GM19438 (cell line): ENCODE data around the gene RHPN2.
"Not testable (repeated sequence)": the region's sequence is repeated elsewhere in the genome, so short reads cannot be mapped to it uniquely, and the experiment has no call there.

Experiments used
- ATAC-seq: cut with Tn5 transposase; IDR thresholded peaks from one replicate; pipeline ENCODE4 v1.9.1; 2021; ENCODE audit warnings: low read depth; ENCODE audit not compliant: unreplicated experiment

The RHPN2 gene

DNA sequence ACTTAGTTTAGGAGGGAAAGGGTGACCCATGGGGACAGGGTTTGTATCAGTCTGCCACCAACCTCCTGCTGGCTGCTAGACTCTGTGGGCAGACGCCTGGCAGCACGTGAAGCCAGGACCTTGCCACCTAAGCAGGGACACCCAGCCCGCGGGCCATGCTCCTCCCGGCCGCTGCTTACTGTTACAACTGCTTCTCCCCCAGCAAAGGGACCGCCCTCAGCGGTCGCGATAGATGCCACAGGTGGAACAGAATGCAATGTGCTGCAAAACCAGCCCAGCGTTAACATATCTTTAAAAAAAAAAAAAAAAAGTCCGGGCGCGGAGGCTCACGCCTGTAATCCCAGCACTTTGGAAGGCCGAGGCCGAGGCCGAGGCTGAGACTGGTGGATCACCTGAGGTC lies 1.9 kb upstream of the RHPN2 start:
- no peak for ATAC-seq

DNA sequence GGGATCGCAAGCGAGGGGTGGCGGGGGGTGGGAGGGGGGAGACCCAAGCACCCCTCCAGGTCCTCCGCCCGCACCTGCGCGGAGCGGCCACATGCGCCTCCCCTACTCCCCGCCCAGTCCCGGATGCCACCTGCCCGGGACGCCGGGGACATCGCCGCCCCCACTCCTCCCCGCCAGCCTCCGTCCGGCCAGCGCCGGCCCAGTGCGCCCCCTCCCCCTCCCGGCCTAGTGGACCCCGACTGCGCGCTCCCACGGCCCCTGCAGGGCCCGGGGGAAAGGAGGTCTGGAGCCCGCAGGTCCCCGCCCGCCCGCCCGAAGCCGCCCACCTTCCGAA lies 263 bp downstream of the RHPN2 start:
- peak; percentile 41 for ATAC-seq

DNA sequence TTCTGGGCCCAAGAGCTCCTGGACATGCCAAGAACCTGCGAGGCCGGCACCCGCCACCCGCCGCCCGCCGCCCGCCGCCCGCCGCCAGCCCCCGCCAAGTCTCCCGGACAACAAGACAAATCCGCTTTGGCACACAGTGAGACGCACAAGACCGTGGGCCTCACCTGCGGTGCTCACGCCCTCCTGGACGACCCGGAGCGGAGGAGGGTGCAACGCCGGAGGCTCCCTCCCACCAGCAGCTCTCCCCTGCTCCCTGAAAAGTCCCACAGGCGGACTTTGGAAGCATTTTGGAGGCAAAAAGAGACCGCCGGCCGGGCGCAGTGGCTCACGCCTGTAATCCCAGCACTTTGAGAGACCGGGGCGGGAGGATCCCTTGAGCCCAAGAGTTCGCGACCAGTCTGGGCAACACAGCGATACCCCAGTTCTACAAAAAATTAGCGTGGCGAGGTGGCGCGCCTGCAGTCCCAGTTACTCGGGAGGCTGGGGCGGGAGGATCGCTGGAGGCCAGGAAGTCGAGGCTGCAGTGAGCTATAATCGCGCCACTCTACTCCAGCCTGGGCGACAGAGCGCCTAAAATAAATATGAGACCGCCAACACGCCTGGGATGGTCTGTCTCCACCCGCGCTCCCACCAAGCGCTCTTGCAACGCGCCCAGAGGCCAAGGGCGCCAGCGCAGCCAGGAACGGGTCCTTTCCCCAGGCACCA lies 783 bp downstream of the RHPN2 start:
- ATAC-seq, result no peak

DNA sequence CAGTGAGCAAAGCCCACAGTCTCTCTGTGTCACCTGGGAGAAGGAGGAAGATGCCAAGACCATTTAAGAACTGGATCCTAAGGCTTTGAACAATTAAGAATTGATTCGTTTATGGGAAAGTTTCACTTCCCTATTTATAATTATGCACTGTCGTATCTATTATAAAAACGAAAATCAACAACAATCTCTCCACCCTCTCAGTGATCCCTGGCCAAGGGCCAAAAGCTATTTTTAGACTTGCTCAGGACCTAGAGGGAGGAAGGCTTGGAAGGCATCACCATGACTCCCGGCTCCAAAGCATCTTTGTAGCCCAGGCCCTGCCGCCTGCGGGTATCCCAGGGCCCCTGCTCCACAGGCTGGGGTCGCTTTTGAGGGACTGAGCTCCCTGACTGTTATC lies 1.3 kb downstream of the RHPN2 start:
- no peak for ATAC-seq

DNA sequence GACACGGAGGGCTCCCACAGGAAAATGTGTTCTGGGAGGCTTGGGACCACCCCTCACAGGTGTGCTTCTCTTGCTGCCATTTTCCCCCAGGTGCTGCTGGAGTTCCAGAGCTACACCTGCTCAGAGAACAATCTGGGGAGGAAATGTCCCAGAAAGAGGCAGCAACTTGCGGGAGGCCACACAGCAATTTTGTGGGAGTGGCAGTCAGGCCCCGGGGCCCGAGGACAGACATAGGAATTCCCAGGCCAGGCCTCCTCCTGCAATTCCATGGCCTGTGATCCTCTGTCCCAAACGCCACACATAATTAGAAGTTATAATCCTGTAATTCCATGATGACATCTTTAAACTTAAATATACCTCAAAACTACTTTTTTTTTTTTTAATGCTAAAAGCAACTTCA lies 1.8 kb downstream of the RHPN2 start:
- no peak for ATAC-seq

DNA sequence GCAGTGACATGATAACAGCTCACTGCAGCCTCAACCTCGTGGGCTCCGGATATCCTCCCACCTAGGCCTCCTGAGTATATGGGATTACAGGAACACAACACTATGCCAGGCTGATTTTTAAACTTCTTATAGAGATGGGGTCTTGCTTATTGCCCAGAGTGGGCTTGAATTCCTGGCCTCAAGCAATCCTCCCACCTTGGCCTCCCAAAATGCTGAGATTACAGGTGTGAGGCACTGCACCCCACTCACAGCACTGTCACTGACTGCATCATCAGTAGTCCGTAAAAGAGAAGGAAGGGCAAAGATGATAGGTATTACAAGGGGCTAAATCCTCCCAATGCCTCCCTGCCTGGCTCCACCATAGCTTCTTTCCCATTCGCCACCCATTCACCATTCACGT lies 4.1 kb downstream of the RHPN2 start:
- ATAC-seq, result no peak

DNA sequence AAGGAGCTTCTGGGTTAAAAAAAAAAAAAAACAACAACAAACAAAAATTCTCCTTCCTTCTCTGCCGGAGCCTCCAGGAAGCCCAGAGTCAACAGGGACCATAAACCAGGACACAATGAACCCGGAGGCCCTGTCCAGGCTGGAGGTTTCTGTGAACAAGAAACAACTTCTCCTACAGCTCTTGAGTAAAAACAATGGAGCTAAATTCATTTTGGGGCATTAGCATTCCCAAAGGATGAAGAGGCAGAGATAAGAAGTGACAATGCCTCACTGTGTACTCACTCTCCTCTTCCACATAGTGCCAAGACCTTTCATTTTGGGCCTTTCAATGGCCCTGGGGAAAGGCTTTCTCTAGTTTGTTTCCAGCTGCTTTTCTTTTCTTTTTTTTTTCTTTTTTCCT lies 9.0 kb downstream of the RHPN2 start:
- ATAC-seq, result no peak

DNA sequence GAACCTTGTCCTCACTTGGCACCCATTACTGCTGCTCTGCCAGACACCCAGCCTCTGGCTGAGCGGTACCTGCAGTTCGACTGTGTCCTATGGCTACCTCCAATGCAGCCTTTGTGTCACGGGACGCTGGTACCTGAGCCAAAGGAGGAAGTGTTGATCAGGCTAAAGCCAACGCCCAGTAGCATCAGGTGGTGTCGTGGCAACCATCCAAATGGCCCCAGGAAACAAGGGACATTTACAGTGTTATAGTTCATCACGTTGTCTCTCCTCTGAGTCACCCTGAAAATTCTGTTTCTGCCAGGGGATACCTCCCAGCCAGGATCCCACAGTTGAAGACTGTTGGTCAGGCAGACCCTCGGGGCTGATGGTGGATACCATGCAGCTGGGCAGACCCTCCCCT lies 10.1 kb downstream of the RHPN2 start:
- ATAC-seq, result no peak

DNA sequence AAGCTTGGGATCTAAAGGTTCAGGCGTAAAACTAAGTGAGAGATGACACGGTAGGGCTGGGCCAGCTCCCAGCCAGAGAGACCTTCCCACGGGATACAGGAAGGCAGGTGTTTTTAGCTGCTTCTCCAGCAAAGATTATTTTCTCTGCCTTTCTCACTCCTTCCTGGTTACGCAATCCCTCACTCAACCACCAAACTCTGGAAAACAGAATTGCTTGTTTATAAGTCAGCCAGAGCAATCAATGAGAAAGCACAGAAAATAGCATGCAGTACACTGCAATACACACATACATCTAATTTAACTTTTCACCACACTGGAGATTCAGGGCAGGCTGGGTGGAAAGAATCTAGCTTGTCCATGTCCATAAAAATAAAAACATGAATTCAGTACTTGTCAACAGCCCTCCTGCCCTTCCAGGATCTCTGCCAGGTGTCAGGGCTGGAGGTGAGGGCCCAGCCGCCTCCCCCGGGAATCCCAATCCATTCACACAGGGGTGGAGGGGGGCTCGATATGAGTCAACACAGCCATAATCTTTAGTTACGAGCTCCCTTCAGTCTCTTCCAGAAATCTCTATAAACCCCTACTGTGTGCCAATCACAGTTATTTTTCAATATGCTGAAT lies 12.2 kb downstream of the RHPN2 start:
- ATAC-seq, result no peak

DNA sequence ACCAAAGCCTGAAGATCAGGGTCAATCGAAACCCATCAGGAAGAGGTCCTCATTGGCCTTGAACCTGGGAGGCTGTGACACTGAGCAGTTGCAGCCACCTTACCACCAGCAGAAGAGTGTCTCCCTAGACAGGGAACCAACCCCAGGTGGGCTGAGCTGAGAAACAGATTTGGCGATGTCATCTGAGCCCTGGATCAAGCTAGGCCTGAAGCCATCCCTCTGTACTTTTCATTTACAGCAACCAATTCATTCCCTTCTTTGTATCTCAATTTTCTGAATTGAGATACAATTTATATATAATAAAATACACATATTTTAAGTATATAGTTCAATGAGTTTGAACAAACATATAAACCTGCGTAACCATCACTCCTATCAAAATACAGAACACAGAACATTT lies 14.6 kb downstream of the RHPN2 start:
- ATAC-seq, result no peak

DNA sequence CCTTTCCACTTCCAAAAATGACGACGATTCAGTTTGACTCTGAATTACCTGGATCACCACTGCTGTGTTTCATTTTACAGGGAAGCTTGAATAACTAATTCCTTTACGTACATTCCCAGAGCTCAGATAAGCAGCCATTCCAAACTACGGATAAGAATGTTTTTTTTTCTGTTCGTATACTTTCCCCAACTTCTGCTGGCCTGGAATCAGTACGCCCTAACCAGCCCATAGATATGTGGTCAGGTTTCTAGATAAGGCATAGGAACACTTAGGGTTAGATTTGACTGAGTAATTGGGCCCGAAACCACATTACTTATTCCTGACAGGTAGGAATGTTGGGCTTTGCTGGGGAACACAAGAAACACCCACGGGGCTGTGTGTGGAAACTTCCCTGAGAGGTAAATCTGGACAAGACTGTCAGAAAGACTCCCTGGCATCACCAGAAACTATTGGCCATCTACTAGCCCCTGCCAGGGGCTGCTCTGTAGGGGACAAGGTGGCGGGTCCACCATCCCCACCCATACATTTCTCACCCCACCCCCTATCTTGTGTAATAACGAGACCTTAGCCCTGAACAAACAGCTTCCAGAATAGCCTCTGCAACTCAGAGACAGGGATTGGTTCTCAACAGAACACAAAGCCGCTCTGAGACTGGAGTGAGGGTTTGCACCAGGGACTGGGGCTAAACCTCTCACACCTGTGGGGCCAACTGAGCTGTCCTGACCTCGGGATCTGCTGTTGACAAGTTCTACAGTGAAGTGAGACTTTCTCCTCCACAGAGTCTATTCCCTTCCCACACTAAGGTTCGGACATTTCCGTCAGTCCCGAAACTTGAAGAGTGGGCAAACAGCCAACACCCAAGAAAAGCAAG lies 15.6 kb downstream of the RHPN2 start:
- no peak for ATAC-seq

DNA sequence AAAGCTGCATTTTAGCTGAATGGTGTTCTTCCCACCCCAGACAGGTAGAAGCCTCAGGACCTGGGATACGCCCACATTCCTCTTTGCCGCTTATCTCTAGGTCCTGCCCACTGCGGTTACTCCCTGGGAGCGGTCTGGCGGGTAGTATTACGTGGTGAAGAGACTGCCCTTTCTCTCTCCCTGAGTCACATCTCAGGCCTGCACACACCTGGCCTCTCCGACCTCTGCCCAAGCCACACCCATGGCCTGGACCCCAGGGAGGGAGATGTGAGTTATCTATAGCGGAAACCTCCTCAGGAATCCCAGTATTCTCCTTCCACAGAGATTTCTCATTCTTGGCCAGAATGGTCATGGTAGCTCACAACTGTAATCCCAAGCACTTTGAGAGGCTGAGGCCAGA lies 17.3 kb downstream of the RHPN2 start:
- ATAC-seq, result no peak

DNA sequence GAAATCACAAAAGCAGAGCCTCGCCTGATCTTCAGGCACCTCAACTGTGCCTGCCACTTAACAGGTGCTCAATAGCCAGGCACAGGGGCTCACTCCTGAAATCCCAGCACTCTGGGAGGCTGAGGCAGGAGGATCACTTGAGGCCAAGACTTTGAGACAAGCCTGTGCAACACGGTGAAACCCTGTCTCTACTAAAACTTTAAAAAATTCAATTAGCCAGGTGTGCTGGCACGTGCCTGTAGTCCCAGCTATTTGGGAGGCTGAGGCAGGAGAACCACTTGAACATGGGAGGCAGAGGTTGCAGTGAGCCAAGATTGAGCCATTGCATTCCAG lies 22.9 kb downstream of the RHPN2 start:
- ATAC-seq, result not testable (repeated sequence)

DNA sequence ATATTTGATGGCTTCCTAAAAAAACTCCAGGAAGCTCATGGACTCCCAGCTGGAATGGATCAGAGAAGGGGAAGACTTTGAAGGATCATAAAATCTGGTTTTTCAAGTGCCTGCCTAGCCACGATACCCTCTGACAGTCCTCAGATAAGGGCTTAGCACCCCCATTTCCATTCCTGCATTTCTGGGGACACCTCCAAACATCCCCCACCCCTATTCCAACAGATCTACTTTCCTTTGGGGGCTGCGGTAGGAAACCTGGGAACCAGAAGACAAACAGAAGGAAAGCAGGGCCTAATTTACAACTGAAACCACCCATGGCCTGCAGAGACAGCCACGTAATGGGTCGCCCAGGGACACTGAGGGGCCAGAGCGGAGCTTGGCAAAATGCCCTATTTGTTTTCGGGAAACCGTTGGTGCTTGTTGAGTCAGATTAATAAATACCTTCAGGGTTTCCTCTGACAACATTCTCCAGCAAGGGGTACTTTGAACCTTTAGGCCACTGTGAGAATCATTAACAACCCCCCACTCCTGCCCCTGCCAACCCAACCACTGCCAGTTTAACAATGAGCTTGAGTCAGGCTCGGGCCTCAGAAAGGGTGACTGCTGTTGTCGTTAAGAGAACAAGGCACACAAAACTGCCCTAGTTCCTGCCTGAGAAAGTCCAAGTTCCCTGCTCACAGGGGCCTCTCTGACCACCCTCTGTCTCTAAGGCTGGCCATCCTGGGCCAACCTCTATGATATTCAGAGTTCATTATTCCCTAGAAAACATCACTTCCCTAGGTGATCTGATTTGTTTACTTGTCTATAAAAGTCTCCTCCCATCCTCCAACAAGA lies 23.5 kb downstream of the RHPN2 start:
- no peak for ATAC-seq

DNA sequence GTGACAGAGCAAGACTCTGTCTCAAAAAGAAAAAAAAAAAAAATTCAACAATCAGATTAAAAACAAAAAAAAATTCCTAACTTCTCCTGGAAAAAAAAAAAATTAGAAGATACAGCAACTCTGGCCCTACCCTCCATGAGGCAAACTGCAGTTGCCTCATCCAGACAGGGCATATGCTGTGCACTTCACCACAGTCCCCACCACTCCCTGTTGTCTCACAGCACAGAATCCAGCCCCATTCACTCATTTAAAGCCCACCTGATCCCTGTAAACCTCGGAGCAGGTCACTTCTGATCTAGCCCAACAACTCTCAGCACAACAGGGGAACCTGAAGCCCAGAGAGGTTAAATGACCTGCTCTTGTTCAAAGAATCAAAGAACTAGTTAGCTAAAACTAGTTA lies 24.9 kb downstream of the RHPN2 start:
- ATAC-seq, result no peak

DNA sequence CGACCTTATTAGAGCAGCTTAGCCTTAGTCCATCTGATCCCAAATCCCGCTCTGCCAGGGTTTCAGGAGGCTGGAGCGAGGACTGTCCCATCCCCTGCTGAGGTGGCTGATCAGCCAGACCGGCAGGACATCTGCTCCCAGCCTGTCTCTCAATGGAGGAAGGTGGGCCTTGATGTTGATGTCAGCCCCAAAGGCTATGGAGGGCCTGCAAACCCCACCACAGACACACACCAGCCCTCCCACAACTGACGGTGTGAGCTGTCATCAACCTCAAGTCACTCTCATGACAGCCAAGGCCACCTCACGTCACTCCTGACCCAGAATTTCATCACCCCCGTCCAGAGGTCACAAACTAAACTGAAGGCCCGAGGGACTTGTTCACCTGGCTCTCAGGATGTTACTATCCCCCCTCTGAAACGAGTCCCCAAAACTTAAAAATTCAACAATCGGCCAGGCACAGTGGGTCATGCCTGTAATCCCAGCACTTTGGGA lies 25.5 kb downstream of the RHPN2 start:
- ATAC-seq, result no peak

DNA sequence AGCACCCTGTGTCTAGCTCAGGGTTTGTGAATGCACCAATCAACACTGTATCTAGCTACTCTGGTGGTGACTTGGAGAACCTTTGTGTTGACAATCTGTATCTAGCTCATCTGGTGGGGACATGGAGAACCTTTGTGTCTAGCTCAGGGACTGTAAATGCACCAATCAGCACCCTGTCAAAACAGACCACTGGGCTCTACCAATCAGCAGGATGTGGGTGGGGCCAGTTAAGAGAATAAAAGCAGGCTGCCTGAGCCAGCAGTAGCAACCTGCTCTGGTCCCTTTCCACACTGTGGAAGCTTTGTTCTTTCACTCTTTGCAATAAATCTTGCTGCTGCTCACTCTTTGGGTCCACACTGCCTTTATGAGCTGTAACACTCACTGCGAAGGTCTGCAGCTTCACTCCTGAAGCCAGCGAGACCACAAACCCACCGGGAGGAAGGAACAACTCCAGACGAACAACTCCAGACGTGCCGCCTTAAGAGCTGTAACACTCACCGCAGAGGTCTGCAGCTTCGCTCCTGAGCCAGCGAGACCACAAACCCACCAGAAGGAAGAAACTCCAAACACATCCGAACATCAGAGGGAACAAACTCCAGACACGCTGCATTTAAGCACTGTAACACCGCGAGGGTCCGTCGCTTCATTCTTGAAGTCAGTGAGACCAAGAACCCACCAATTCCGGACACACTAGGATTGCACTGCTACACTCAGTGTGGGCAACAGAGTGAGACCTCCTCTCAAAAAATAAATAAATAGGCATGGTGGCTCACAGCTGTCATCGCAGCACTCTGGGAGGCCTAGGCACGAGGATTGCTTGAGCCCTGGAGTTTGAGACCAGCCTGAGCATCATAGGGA lies 27.3 kb downstream of the RHPN2 start:
- ATAC-seq, result not testable (repeated sequence)

DNA sequence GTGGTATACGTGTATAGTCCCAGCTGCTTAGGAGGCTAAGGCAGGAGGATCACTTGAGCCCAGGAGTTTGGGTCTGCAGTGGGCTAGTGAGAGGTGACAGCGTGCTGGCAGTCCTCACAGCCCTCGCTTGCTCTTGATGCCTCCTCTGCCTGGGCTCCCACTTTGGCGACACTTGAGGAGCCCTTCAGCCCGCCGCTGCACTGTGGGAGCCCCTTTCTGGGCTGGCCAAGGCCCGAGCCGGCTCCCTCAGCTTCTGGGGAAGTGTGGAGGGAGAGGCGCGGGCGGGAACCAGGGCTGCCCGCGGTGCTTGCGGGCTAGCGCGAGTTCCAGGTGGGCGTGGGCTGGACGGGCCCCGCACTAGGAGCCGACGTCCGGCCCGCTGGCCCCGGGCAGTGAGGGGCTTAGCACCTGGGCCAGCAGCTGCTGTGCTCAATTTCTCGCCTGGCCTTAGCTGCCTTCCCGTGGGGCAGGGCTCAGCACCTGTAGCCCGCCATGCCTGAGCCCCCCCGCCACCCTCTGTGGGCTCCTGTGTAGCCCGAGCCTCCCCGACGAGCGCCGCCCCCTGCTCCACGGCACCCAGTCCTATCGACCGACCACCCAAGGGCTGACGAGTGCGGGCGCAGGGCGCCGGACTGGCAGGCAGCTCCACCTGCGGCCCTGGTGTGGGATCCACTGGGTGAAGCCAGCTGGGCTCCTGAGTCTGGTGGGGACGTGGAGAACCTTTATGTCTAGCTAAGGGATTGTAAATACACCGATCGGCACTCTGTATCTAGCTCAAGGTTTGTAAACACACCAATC lies 28.1 kb downstream of the RHPN2 start:
- not testable (repeated sequence) for ATAC-seq

DNA sequence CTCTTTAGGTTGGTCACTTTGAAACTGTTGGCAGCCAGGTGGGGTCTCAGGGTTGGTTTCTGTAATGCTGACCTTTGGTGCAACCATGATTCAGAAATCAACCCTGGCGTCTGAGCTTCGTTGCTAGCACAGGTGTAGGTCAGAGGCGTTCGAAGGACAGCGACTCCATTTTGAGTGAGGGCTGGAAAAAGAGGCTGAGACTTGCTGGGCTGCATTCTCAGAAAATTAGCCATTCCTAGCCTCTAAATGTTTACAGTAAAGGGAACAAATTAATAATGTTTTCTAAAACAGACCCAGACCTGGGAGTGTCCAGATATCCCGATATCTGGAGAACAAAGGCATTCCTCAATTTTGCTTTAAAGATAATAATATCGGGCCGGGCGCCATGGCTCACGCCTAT lies 29.2 kb downstream of the RHPN2 start:
- no peak for ATAC-seq
